ENCODE measurements around the gene LEFTY1.

LEFTY1 gene

GRCh38 chr1:225876900-225877510 lies 11.9 kb downstream of the LEFTY1 start:
- no peak for TF ChIP-seq CTCF (IDR thresholded peaks at IDR 0.05)

GRCh38 chr1:225875044-225875815 lies 13.7 kb downstream of the LEFTY1 start:
- no peak for TF ChIP-seq CTCF (IDR thresholded peaks at IDR 0.05)

- TF ChIP-seq CTCF (IDR thresholded peaks at IDR 0.05), result no peak
Observed at GRCh38 chr1:225874431-225874830, 14.5 kb downstream of the LEFTY1 start.

GRCh38 chr1:225873281-225873850 lies 15.6 kb downstream of the LEFTY1 start:
- no peak for TF ChIP-seq CTCF (IDR thresholded peaks at IDR 0.05)

- no peak for TF ChIP-seq CTCF (IDR thresholded peaks at IDR 0.05)
Observed at GRCh38 chr1:225872075-225872430, 16.9 kb downstream of the LEFTY1 start.

GRCh38 chr1:225871359-225872074 lies 17.4 kb downstream of the LEFTY1 start:
- TF ChIP-seq CTCF (IDR thresholded peaks at IDR 0.05), result no peak

GRCh38 chr1:225870911-225871310 lies 18.0 kb downstream of the LEFTY1 start:
- TF ChIP-seq CTCF (IDR thresholded peaks at IDR 0.05), result no peak
